HTERT RPE-1 (cell line): ENCODE data around the gene L1CAM.

Experiments
- in situ Hi-C: fragments of 300-500 bp; cut with MboI; formaldehyde crosslinking; loops from 4 replicates; pipeline ENCODE4 v1.14.3; 2020; ENCODE audit warnings: low sequenced_read_pairs

Gene L1CAM

DNA sequence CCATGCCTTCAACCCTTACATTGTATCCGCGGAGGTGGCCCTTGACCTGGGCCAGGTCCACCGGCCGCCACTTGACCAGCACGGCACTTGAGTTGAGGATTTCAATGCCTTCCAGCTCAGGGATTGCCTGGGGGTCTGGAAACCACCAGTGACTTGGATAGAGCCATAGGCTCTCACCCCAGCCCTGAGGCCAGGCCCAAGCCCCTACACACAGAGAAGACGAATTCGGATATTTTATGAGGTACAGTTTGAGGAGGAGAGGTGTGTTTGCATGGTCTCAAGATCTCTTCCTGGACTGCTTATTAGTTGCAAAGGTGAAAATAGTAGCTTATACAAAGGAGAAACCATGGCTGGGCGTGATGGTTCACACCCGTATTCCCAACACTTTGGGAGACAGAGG, 20.3 kb downstream of the L1CAM start:
- in situ Hi-C loops = no loop called here

DNA sequence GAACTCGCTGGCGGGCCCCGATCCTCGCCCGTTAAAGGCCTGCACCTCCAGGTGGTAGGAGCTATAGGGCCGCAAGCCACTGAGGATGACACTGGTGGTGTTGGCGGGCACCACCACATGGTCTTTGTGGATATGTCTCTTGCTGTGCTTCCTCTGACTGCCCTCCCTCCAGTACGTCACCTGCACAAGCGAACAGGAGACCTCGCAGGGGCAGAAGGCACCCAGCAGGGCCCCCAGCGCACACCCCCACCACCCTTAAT, 20.7 kb downstream of the L1CAM start:
- in situ Hi-C loops = no loop called here

DNA sequence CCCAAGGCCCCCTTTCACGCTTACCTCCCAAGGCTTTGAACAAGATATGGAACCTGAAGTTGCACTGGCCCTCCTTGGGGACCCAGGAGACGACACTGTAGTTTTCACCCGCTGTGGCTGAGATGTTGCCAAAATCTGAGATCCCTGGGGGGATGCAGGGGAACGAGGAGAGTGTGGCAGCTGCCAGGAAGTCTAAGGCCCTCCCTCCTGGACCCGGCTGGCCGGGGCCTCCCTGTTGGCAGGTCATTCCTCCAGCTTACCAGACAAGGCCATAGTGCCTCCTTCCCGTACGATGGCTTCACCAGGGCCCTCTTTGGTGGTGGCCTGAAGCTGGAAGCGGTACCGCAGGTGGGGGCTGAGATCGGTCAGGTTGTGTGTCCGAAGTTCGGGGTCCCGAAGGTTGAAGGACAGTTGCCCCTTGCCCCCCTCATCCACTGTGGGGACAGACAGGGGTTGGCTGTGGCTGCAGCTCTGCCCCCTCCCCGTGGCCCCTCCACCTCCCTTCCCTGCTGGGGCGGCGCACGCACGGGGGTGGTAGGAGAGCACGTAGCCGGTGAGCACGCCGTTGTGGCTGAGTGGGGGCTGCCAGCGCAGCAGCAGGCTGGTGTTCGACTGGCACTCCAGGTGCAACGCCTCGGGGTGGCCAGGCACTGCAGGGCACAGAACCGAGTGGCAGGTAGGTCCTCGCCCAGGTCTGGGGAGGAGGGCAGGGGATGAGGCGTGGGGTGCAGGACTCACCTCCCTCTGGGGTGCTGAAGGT, 21.2 kb downstream of the L1CAM start:
- in situ Hi-C loops = no loop called here

DNA sequence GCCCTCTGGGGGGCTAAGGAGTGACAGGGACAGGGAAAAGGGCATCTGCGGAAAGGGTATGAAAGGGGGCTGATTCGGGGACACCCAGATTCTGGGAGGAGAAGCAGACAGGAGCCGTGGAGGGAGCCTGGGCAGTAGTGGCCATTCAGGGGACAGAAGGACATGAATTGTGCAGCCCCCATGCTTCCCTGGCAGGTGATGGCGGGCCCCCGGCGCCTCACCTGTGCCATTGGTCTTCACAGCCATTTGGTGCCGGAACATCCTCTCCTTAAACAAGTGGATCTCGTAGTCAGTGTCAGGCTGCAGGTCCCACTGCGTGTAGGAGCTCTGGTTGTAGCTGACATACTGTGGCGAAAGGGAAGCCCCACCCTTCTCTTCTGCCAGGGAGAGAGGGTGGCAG, 21.9 kb downstream of the L1CAM start:
- in situ Hi-C loops = no loop called here

DNA sequence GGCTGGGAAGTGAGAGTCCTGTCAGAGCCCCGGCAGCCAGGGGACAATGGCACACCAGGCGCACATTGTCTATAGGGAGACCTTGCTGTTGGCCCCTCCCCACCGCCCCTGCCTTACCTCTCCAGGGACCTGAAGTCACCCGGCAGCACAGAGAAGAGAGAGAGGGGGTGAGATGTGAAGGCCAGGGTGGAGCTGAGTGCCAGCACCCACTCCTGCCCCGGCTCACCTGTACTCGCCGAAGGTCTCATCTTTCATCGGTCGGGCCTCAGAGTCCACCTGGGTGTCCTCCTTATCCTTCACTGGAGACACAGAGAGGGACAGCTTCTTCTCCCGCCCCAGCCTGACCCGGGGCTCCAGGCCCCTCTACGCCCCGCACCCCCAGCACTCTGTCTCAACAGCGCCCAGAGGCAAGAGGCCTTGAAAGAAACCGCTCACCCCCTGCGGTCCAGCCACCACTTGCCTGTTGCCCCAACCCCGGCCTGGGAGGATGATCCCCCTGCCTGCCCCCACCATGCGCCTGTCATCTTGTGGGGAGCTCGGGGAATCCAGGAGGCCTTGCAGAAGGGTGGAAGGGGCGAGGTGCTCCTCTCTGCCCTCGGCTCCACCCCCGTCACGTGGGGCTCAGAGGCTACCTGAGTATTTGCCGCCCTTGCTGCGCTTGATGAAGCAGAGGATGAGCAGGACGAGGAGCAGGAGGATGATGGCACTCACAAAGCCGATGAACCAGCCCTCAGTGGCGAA, 22.6 kb downstream of the L1CAM start:
- in situ Hi-C loops = no loop called here

DNA sequence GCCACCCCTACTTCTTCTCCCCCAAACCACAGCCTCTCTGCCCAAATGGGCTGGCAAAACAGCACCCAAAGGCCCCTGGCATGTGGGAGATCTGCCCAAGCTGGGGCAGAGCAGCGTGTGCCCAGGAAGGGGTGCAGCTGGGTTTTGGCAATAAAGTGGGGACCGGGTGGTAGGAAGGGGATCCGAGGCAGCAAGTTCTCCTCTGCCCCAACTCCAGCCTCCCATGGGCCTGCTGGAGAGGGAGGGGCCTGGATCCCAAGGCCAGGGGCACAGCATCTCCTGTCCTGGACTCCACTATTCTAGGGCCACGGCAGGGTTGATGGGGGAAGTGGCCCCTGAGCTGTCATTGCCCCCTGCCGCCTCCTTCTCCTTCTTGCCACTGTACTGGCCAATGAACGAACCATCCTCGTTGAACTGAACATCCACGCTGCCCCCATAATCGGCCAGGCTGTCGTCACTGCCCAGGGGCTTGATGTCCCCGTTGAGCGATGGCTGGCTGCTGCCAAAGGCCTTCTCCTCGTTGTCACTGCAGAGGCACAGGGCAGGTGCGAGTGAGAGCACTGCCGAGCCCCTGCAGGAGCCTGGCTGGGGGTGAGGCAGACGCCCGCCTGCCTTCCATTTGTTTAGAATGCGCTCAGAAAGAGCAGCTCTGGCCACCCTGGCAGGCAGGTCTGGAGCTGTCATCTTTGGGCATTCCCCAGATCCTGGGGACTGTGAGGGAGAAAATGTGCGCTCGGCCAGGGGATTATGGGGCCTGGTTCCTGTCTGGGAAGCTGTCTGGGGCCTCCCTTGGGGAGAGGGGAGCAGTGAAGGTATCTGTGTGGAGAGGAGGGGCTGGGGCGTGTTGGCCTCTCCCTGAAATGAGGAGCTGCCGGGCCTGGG, 23.4 kb downstream of the L1CAM start:
- in situ Hi-C loops = no loop called here

DNA sequence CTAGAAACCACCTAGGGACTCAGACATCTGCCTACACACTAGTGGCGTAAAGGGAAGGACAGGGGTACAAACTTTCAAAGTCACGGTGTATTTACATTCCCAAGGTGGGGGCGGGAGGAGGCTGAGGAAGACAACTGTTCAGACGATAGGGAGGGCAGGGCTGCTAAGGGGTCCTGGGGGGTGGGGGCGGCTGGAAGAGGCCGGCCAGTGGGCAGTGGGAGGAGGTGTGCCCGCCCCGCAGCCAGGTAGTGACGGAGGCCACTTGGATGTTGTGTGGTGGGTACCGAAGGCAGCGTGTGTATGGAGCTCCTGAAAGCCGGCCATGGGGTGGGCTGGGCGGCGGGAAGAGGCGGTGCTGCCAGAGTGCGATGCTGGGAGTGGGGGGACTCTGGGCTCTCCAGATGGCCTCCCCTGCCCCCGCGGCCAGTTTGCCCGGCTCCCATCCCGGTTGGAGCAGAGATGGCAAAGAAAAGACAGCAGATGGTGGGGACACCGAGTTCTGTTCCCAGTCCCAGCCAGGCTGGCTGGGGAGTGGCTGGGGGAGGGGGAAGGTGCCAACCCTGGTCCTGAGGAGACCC, 24.2 kb downstream of the L1CAM start:
- in situ Hi-C loops = no loop called here

DNA sequence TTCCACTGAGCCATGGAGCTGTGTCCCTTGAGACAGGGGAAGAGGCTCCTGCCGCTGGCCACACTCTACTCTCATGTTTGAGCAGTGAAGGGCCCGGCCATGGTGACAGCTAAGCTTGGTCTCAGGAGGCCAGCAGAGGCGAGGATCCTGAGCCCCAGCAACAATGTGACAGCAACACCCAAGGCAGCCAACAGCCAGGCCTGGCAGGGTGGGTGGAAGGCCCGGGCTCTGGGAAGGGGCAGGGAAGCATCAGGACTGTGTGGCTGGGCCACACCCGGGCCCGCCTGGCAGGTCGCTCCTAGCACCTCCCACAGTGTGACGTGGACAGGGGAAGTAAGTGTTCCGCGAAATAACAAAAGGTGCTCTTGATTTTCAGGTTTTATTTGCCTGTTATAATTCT, 24.8 kb downstream of the L1CAM start:
- in situ Hi-C loops = no loop called here

DNA sequence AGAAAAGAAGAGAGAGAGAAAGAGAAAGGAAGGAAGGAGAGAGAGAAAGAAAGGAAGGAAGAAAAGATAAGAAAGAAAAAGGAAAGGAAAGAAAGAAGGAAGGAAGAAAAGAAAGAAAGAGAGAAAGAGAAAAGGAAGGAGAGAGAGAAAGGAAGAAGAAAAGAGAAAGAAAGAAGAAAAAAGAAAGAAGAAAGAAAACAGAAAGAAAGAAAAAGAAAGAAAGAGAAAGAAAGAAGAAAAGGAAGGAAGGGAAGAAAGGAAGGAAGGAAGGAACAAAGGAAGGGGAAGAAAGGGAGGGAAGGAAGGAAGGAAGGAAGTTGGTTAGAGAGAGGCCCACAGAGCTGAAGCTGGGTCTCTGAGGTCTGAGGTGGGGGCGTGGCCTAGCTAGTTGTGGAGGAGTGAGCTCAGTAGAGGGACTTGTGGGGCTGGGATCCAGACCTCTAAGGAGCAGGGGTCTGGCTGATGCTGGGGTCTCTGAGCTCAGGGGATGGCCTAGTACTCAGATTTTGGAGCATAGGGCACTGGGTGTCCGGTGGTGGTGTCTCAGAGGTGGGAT, 28.5 kb downstream of the L1CAM start:
- in situ Hi-C loops = no loop called here

DNA sequence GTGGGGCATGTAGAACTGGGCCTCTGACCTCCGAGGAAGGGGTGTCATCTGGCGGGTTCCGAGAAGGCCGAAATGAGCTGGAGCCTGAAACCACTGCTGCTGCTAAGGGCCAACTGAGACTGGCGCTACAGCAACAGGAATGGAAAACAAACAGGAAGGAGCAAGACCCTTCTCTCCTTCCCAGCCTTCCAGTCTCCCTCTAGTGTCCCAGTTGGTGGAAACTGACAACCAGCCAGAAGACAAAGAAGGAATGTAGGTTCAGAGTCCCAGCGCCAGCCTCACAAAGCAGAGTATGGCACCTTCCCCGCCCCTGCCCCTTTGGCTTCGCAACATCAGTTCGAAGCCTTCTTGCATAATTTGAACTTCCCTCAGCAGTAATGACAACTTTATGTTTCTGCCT, 31.3 kb downstream of the L1CAM start:
- in situ Hi-C loops = no loop called here

DNA sequence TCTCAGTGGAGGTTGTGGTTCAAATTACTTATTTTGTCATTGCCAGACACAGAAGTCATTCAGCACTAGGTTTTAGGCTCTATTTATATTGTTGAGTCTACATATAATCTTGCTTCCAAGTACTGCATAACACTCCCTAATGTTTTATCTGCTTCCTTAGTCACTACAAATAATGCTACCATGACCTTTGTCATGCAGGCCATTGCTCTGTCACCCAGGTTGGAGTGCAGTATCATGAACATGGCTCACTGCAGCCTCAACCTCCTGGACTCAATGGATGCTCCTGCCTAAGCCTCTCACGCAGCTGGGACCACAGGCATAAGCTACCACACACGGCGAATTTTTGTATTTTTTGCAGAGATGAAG, 32.1 kb downstream of the L1CAM start:
- in situ Hi-C loops = no loop called here

DNA sequence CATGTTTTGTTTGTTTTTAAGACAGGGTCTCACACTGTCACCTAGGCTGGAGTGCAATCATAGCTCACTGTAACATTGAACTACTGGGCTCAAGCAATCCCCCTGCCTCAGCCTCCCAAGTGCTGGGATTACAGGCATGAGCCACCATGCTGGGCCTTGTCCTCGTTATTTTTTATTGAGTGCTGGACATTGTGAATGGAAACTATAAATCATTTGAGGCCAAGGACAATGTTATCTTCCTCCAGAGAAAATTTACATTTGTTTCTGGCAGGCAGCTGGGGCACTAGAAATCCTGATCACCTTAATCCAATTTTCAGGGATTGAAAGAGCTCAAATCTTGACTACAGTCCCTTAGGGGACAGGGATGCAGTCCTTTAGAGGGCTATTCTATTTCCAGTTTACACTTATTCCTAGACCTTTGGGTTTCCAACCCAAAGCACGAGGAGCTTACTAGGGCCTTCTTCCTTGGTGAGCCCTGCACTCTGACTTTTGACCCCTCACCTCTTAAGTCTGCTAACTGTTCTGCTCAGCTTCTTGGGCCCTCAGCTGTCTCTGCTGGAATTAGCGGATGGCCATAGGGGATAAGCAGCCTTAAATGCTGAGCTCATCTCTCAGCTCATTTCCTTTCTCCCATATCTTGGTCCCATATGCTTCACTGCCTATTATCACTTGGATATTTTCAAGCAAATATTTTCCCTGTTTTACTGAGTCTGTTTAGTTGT, 32.6 kb downstream of the L1CAM start:
- in situ Hi-C loops = no loop called here

DNA sequence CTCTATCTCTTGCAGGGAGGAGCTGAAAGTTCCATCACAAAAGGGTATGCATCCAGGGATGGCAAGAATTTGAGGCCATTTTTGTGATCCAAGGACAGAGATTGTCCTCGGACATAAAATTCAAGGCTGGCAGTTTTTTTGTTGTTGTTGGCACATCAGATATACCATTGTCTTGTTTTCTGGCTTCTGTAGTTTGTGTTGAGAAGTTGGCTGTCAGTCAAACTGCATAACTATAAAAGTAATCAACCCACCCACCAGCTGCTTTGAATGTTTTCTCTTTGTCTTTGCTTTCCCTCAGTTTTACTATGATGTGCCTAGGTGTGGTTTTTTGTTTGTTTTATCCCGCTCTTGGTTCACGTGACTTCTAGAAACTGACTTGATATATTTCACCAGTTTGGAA, 34.0 kb downstream of the L1CAM start:
- in situ Hi-C loops = no loop called here

DNA sequence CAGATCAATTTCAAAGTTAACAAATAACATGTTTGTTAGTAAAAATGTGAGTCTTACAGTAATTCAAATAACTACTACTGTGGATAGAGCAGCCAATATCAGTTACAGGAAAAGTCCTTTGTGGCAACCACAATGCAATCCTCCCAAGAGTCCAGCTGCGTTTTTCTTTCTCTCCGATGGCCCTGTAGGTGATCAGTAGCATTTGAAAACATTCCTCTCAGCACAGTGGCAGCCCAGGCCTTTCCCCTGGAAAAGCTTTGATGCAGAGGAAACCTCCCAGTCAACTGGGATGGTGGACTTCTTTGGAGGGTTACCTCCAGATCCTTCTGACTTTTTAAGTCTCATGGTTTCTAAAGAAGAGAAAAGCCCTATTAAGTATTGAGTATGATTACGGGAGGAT, 37.6 kb downstream of the L1CAM start:
- in situ Hi-C loops = no loop called here

DNA sequence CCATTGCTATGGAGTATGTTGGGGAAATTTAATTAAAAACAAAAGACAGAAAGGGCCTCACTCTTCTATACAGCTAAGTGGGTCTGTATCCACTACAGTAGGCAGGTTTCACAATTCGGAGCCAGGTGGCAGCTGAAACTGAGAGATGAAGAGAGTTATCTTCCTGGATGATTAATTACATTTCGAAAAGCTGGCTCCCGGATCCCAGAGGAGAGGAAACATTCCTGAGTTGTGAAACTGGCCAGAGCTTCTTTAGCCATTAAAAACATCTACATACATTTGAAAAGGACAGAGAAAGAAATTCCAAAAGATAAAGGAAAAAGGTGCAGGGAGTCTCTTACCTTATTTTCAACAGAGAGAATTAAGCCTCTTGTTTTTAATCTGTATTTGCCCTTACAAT, 40.1 kb downstream of the L1CAM start:
- in situ Hi-C loops = no loop called here

DNA sequence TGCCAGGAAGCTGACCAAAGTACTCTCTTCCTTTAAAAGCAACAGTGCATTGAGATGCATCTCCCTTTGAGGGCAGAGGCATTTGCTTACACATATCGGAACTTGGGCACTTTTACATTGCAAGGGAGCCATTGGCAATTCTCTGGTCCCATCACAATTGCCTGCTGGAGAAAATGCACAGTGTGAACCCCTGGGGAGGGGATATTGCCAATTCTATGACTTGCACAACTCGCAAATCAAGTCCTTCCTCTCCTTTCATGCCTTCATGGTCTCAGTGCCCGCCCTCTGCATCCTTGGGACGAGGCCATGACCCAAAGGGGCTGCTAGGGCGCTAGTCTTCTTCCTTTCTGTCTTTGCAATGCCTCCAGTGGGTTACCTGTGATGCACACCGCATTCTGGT, 40.8 kb downstream of the L1CAM start:
- in situ Hi-C loops = no loop called here

DNA sequence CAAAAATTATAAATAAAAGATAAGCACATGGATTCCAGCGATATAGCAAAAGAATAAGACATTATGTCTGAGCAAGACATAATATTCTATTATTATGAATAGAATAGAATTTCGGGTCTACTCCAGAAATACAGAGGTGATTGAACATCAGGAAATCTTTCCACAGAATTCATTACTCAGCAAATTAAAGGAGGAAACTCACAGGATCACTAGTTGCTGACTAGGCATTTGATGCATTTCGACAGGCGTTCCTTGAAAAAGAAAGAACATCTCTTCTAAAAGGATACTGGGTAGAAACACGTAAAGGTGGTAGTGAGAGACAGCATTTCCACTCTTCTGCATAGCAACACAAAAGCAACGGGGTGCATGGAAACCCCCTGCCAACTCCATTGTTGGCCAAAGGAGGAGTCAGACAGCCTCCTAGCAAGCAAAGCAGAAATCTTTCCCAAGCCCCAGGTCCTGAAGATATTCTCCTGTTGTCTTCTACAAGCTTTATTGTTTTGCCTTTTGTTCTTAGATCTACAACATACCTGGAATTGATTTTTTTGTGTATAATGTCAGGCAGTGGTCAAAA, 41.4 kb downstream of the L1CAM start:
- in situ Hi-C loops = no loop called here

DNA sequence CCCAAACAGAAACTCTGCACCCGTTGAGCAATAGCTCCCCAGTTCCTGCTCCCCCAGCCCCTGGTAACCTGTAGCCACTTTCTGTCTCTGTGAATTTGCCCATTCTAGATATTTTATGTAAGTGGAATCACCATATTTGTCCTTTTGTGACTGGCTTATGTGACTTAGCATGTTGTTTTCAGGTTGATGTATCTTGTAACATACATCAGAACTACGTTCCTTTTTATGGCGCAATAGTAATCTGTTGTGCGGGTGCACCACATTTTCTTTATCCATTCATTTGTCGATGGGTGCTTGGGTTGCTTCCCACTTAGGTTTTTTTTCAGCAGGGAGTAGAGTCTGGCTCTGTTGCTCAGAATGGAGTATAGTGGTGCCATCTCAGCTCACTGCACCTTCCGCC, 49.1 kb downstream of the L1CAM start:
- in situ Hi-C loops = no loop called here

DNA sequence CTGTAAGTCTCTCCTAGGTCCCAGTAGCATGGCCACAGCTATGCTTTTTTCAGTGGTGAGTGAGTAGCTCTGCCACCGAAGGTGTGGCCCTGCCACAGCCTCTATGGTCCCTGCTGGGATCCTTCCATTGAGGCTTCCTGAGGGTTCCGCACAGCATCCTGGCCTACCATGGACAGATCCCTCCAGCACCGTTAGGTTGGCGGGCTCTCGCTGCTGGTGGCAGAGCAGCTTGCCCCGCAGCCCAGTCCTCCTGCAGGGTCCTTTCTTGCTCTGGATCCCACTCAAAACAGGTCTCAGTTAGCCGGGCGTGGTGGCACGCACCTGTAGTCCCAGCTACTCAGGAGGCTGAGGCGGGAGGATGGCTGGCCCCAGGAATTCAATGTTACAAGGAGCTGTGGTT, 53.2 kb downstream of the L1CAM start:
- in situ Hi-C loops = no loop called here

DNA sequence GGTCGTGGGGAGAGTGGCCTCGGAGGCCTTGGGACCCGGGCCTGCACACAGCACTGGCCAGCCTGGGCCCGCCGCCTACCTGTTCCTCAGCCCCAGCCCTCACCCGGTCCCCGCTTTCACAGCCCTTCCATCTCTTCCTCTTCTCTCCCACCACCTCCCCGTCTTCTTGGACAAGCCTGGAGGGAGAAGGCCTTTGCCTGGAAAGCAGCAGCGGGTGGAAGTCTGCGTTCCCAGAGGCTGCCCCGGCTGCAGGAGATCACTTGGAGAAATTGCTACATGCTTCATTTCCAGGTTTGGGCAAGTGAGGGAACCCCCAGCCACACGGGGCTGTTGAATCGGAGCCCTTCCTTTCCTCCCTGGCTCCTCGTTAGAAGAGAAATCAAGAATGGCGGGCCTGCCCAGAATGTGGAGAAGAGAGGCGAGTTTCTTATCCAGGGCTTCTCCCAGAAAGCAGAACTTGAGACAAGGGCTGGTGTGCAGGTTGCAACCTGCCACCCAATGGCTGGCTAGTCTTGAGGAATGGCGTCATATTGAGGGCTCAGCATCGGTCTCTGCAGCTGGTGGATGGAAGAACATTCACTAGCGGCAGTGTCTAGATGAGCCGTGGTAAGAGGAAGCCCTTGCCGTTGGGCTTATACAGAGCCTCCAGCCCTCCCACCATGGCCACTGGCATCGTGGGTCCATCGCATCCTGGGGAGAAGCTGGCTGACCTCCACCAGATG, 54.4 kb downstream of the L1CAM start:
- in situ Hi-C loops = no loop called here
